GM19397 (cell line): ENCODE data around the gene LTC4S.

Experiments used
- ATAC-seq: cut with Tn5 transposase; IDR thresholded peaks from one replicate; pipeline ENCODE4 v1.9.1; 2021; ENCODE audit warnings: mild to moderate bottlenecking, moderate library complexity; ENCODE audit not compliant: unreplicated experiment

Gene LTC4S

GRCh38 chr5:179795049-179795862 is 1.5 kb downstream of the LTC4S start:
- ATAC-seq, result no peak

- peak; percentile 79 for ATAC-seq
These were observed 2.4 kb downstream of the LTC4S start for GRCh38 chr5:179795863-179796833.

GRCh38 chr5:179796877-179797608 is 3.3 kb downstream of the LTC4S start:
- ATAC-seq, result no peak

- ATAC-seq, result no peak
These were observed 4.0 kb downstream of the LTC4S start for GRCh38 chr5:179797741-179798140.

GRCh38 chr5:179798144-179798770 is 4.5 kb downstream of the LTC4S start:
- no peak for ATAC-seq

GRCh38 chr5:179798771-179799643 is 5.2 kb downstream of the LTC4S start:
- no peak for ATAC-seq

- ATAC-seq, result no peak
These were observed 5.8 kb downstream of the LTC4S start for GRCh38 chr5:179799644-179799973.

- no peak for ATAC-seq
These were observed 6.4 kb downstream of the LTC4S start for GRCh38 chr5:179800071-179800695.

GRCh38 chr5:179800696-179801201 is 7.0 kb downstream of the LTC4S start:
- no peak for ATAC-seq

GRCh38 chr5:179801304-179802206 is 7.8 kb downstream of the LTC4S start:
- no peak for ATAC-seq

GRCh38 chr5:179802207-179802883 is 8.6 kb downstream of the LTC4S start:
- ATAC-seq, result no peak

GRCh38 chr5:179802950-179803562 is 9.3 kb downstream of the LTC4S start:
- no peak for ATAC-seq

- ATAC-seq, result no peak
These were observed 10.1 kb downstream of the LTC4S start for GRCh38 chr5:179803651-179804554.

- no peak for ATAC-seq
These were observed 10.8 kb downstream of the LTC4S start for GRCh38 chr5:179804555-179804947.

GRCh38 chr5:179805070-179805528 is 11.3 kb downstream of the LTC4S start:
- ATAC-seq, result no peak
